Activated naive CD4-positive, alpha-beta T cell treated with anti-CD3 and anti-CD28 coated beads, Interleukin-2, amount 50 U/mL, for 72 hours (primary cell): Measurements from ENCODE around the gene LAIR2. TPM values are rescaled to one million over a fixed set of nuclear protein-coding genes. Genes with fewer than 3 reads are reported as not detected.
"Not testable (repeated sequence)": the region's sequence is repeated elsewhere in the genome, so short reads cannot be mapped to it uniquely, and the experiment has no call there.

Source experiments
- ATAC-seq, 2 donors: fragments of 150-1000 bp; cut with Tn5 transposase; 2 replicates each; pipeline ENCODE4 v1.10.0; 2021; ENCODE audit warnings: mild to moderate bottlenecking in 2 of 2, moderate library complexity in 2 of 2
- DNase-seq, 2 donors: peaks; one replicate each; pipeline ENCODE4 v3.0.0; 2021 to 2022; ENCODE audit warnings: low spot score in 2 of 2
- H3K27ac Mint-ChIP-seq, 2 donors: one replicate each; pipeline ENCODE4 v1.8.0; 2022; ENCODE audit warnings: mild to moderate bottlenecking in 2 of 2, mixed read lengths in 2 of 2
- H3K36me3 Mint-ChIP-seq, 2 donors: one replicate each; pipeline ENCODE4 v1.8.0; 2022; ENCODE audit warnings: mixed read lengths in 2 of 2
- H3K9me3 Mint-ChIP-seq, 2 donors: one replicate each; pipeline ENCODE4 v1.8.0; 2022; ENCODE audit warnings: mixed read lengths in 2 of 2
- total RNA-seq, 2 donors: library from RNA; stranded (reverse); gene quantifications; one replicate each; pipeline ENCODE4 v1.2.3, GENCODE V29; 2022

LAIR2 gene
- total RNA-seq, 2 donors from 2014 or later: 1.7 to 8.4 TPM

- no peak overlapping the region for H3K27ac Mint-ChIP-seq
- H3K36me3 Mint-ChIP-seq: no peaks in the 10 kb centered on the region
- DNase-seq (no peak), ATAC-seq (no peak)
- H3K9me3 Mint-ChIP-seq: no peaks in the 10 kb centered on the region
These were observed 22.6 kb upstream of the LAIR2 start for GRCh38 chr19:54480051-54480450.

- no peaks in the 10 kb centered on the region for H3K36me3 Mint-ChIP-seq
- no peak overlapping the region for H3K27ac Mint-ChIP-seq
- ATAC-seq (peak; percentile 45 to 59), DNase-seq (peak in 1 of 2 donors; percentile 57)
- no peaks in the 10 kb centered on the region for H3K9me3 Mint-ChIP-seq
These were observed 21.2 kb upstream of the LAIR2 start for GRCh38 chr19:54481326-54481930.

GRCh38 chr19:54482889-54483288 lies 19.7 kb upstream of the LAIR2 start:
- DNase-seq: no peak
- Mint-ChIP-seq H3K27ac (no peak overlapping the region), H3K9me3 (no peaks in the 10 kb centered on the region), H3K36me3 (no peaks in the 10 kb centered on the region)
- no peak for ATAC-seq

GRCh38 chr19:54484451-54484850 lies 18.2 kb upstream of the LAIR2 start:
- H3K9me3 Mint-ChIP-seq: no peaks in the 10 kb centered on the region
- no peak for ATAC-seq

GRCh38 chr19:54485851-54486250 lies 16.8 kb upstream of the LAIR2 start:
- ATAC-seq: peak in 1 of 2 donors; percentile 34
- no peak for DNase-seq
- H3K9me3 Mint-ChIP-seq: no peaks in the 10 kb centered on the region
- no peaks in the 10 kb centered on the region for H3K36me3 Mint-ChIP-seq
- H3K27ac Mint-ChIP-seq: no peak overlapping the region

More at GRCh38 chr19:54484451-54484850, 18.2 kb upstream of the LAIR2 start:
- no peak overlapping the region for H3K27ac Mint-ChIP-seq
- H3K36me3 Mint-ChIP-seq: no peaks in the 10 kb centered on the region
- no peak for DNase-seq

GRCh38 chr19:54489341-54489740 lies 13.3 kb upstream of the LAIR2 start:
- no peaks in the 10 kb centered on the region for H3K36me3 Mint-ChIP-seq
- ATAC-seq (no peak), DNase-seq (no peak)
- H3K9me3 Mint-ChIP-seq: no peaks in the 10 kb centered on the region
- H3K27ac Mint-ChIP-seq: no peak overlapping the region

GRCh38 chr19:54489766-54490165 lies 12.9 kb upstream of the LAIR2 start:
- H3K27ac Mint-ChIP-seq: no peak overlapping the region
- ATAC-seq: no peak
- no peaks in the 10 kb centered on the region for H3K36me3 Mint-ChIP-seq
- H3K9me3 Mint-ChIP-seq: no peaks in the 10 kb centered on the region
- DNase-seq: no peak

- no peak for DNase-seq
- Mint-ChIP-seq H3K27ac (peak overlapping the region in 1 of 2 donors; percentile 16), H3K9me3 (no peaks in the 10 kb centered on the region), H3K36me3 (no peaks in the 10 kb centered on the region)
- no peak for ATAC-seq
These were observed 10.1 kb upstream of the LAIR2 start for GRCh38 chr19:54492568-54492967.

- H3K27ac Mint-ChIP-seq: peak overlapping the region in 1 of 2 donors; percentile 16
These were observed 9.6 kb upstream of the LAIR2 start for GRCh38 chr19:54493056-54493455.

GRCh38 chr19:54493967-54494585 lies 8.6 kb upstream of the LAIR2 start:
- Mint-ChIP-seq H3K9me3 (no peaks in the 10 kb centered on the region), H3K27ac (no peak overlapping the region), H3K36me3 (no peaks in the 10 kb centered on the region)
- ATAC-seq (no peak), DNase-seq (no peak)

More at GRCh38 chr19:54493056-54493455, 9.6 kb upstream of the LAIR2 start:
- not testable (repeated sequence) for H3K9me3 Mint-ChIP-seq, DNase-seq, H3K36me3 Mint-ChIP-seq, ATAC-seq

GRCh38 chr19:54495284-54495683 lies 7.3 kb upstream of the LAIR2 start:
- not testable (repeated sequence) for H3K36me3 Mint-ChIP-seq, ATAC-seq, H3K9me3 Mint-ChIP-seq, H3K27ac Mint-ChIP-seq, DNase-seq

- H3K27ac Mint-ChIP-seq, H3K9me3 Mint-ChIP-seq, DNase-seq, H3K36me3 Mint-ChIP-seq: not testable (repeated sequence)
- peak; percentile 85 to 87 for ATAC-seq
These were observed 4.7 kb upstream of the LAIR2 start for GRCh38 chr19:54497747-54498450.

- H3K36me3 Mint-ChIP-seq, H3K9me3 Mint-ChIP-seq, DNase-seq, H3K27ac Mint-ChIP-seq: not testable (repeated sequence)
- ATAC-seq: peak; percentile 28 to 38
These were observed 4.2 kb upstream of the LAIR2 start for GRCh38 chr19:54498451-54498772.

GRCh38 chr19:54505542-54505941 lies 2.9 kb downstream of the LAIR2 start:
- peak in 1 of 2 donors; percentile 4 for DNase-seq
- H3K36me3 Mint-ChIP-seq, H3K27ac Mint-ChIP-seq, H3K9me3 Mint-ChIP-seq, ATAC-seq: not testable (repeated sequence)

GRCh38 chr19:54506079-54506478 lies 3.4 kb downstream of the LAIR2 start:
- DNase-seq: peak in 1 of 2 donors; percentile 4
- Mint-ChIP-seq H3K36me3 (peaks cover 0 to 4% of the 10 kb centered on the region in 2 donors), H3K9me3 (no peaks in the 10 kb centered on the region), H3K27ac (no peak overlapping the region)
- ATAC-seq: no peak

GRCh38 chr19:54507038-54507717 lies 4.5 kb downstream of the LAIR2 start:
- not testable (repeated sequence) for H3K27ac Mint-ChIP-seq, H3K36me3 Mint-ChIP-seq, H3K9me3 Mint-ChIP-seq, DNase-seq
- ATAC-seq: peak in 1 of 2 donors; percentile 28

- Mint-ChIP-seq H3K27ac (peak overlapping the region in 1 of 2 donors; percentile 55), H3K36me3 (peaks cover 0 to 4% of the 10 kb centered on the region in 2 donors), H3K9me3 (no peaks in the 10 kb centered on the region)
- ATAC-seq (no peak), DNase-seq (peak in 1 of 2 donors; percentile 45)
These were observed 5.2 kb downstream of the LAIR2 start for GRCh38 chr19:54507824-54508223.
